ENCODE data around the gene ELOVL5.

ELOVL5 gene

DNA sequence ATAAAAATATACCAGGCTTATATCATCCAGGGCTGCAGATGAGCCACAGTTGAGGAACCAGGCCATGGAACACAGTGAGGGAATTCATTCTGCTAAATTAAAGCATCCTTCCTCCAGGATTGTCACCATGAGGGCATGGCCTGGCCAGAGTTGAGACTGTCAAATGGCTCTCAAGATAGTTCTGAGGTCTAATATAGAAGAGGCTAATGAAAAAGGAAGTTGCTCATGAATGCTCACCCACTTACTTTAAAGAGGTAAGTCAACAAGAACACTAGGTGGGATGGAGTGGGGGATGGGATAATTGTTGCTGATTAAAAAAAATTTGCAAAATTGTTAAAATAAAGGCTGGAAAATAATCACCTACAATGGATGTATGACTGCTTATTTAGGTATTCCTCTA is 128.1 kb downstream of the ELOVL5 start:
- no peak for DNase-seq (ENCODE audit: low read depth)
- no peak overlapping the region for H3K4me3 ChIP-seq (ENCODE audit: low read depth, low read length)
